PFSK-1 (cell line): ENCODE measurements around the gene CLIP4.

Source experiments
- FOXP2 ChIP-seq: optimal IDR thresholded peaks from 2 replicates; pipeline ENCODE3; 2011; ENCODE audit warnings: borderline replicate concordance, control low read depth, inconsistent platforms; ENCODE audit not compliant: insufficient read depth; ENCODE audit errors: extremely low read length, extremely low read depth
- POLR2AphosphoS5 ChIP-seq: IDR thresholded peaks from 2 replicates; pipeline ENCODE4 v1.6.1; 2012; ENCODE audit warnings: low read depth, mild to moderate bottlenecking, control low read depth, low read length, moderate library complexity
- REST ChIP-seq, 2 experiments: IDR thresholded peaks; 2 replicates each; pipeline versions ENCODE4 v1.6.1 to v1.8.0; 2011 to 2012; ENCODE audit warnings: low read depth in 2 of 2, low read length in 2 of 2, control low read depth in 1 of 2, inconsistent platforms in 1 of 2, mild to moderate bottlenecking in 1 of 2, moderate library complexity in 1 of 2; ENCODE audit not compliant: insufficient read depth in 1 of 2
- SIN3A ChIP-seq: IDR thresholded peaks from 2 replicates; pipeline ENCODE4 v1.6.1; 2012; ENCODE audit warnings: mild to moderate bottlenecking, low read length, moderate library complexity, borderline replicate concordance; ENCODE audit not compliant: insufficient read depth
- TAF1 ChIP-seq: IDR thresholded peaks from 2 replicates; pipeline ENCODE4 v1.6.1; 2012; ENCODE audit warnings: low read length, control low read depth, borderline replicate concordance; ENCODE audit not compliant: insufficient read depth

The CLIP4 gene

GRCh38 chr2:29082804-29083495 lies 32.3 kb upstream of the CLIP4 start:
- no peak for TF ChIP-seq POLR2AphosphoS5
- no peak for TF ChIP-seq REST (IDR thresholded peaks at IDR 0.05; ENCODE audit: insufficient read depth in 1 of 2, low read depth in 2 of 2, low read length in 2 of 2)
- TF ChIP-seq FOXP2 = no peak
- no peak for TF ChIP-seq TAF1
- no peak for TF ChIP-seq SIN3A

DNA sequence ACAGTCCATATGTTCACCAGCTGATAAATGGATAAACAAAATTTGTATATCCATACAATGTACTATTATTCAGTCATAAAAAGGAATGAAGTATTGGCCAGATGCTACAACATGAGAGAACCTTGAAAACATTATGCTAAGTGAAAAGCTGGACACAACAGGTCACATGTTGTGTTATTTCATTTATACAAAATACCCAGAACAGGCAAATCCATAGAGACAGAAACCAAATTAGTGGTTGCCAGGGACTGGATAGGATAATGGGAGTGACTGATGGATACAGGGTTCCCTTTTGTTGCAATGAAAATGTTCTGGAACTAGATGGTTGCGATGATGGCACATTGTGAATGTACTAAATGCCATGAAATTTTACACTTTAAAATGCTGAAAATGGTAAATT lies 30.7 kb upstream of the CLIP4 start:
- TF ChIP-seq SIN3A (no peak), POLR2AphosphoS5 (no peak), REST (IDR thresholded peaks at IDR 0.05; ENCODE audit: insufficient read depth in 1 of 2, low read depth in 2 of 2, low read length in 2 of 2) (no peak), FOXP2 (no peak), TAF1 (no peak)

GRCh38 chr2:29096969-29097368 lies 18.2 kb upstream of the CLIP4 start:
- no peak for TF ChIP-seq REST (IDR thresholded peaks at IDR 0.05; ENCODE audit: insufficient read depth in 1 of 2, low read depth in 2 of 2, low read length in 2 of 2)
- TF ChIP-seq TAF1 = no peak
- TF ChIP-seq FOXP2 = no peak
- TF ChIP-seq SIN3A = no peak
- TF ChIP-seq POLR2AphosphoS5 = no peak

GRCh38 chr2:29097569-29097968 lies 17.6 kb upstream of the CLIP4 start:
- TF ChIP-seq FOXP2 = no peak
- no peak for TF ChIP-seq SIN3A
- no peak for TF ChIP-seq TAF1
- TF ChIP-seq REST (IDR thresholded peaks at IDR 0.05; ENCODE audit: insufficient read depth in 1 of 2, low read depth in 2 of 2, low read length in 2 of 2) = no peak
- no peak for TF ChIP-seq POLR2AphosphoS5
